ENCODE data around the gene PORCN.
"Not testable (repeated sequence)": the region's sequence is repeated elsewhere in the genome, so short reads cannot be mapped to it uniquely, and the experiment has no call there.

DNA sequence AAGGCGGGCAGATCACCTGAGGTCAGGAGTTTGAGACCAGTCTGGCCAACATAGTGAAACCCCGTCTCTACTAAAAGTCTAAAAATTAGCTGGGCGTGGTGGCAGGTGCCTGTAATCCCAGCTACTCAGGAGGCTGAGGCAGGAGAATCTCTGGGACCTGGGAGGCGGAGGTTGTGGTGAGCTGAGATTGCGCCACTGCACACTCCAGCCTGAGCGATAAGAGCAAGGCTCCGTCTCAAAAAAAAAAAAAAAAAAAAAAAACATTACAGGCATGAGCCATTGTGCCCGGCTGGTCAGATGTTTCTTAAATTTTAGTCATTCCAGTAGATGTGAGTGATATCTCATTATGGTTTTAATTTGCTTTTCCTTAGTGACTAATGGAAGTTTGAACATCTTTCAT, 17.1 kb downstream of the PORCN start:
- TF ChIP-seq, protein P1, sequence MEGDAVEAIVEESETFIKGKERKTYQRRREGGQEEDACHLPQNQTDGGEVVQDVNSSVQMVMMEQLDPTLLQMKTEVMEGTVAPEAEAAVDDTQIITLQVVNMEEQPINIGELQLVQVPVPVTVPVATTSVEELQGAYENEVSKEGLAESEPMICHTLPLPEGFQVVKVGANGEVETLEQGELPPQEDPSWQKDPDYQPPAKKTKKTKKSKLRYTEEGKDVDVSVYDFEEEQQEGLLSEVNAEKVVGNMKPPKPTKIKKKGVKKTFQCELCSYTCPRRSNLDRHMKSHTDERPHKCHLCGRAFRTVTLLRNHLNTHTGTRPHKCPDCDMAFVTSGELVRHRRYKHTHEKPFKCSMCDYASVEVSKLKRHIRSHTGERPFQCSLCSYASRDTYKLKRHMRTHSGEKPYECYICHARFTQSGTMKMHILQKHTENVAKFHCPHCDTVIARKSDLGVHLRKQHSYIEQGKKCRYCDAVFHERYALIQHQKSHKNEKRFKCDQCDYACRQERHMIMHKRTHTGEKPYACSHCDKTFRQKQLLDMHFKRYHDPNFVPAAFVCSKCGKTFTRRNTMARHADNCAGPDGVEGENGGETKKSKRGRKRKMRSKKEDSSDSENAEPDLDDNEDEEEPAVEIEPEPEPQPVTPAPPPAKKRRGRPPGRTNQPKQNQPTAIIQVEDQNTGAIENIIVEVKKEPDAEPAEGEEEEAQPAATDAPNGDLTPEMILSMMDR (IDR thresholded peaks at IDR 0.05): not testable (repeated sequence)
- TF ChIP-seq POLR2A (IDR thresholded peaks at IDR 0.05): not testable (repeated sequence)

All from body of pancreas (tissue), 4 donors.